Measurements from ENCODE around the gene CLRN2. TPM values are rescaled to one million over a fixed set of nuclear protein-coding genes. Genes with fewer than 3 reads are reported as not detected.

Gene CLRN2
- total and polyA plus RNA-seq, 2 donors (not counting 3 experiments of a cell fraction or from before 2014, with no cell fraction given), result not detected

DNA sequence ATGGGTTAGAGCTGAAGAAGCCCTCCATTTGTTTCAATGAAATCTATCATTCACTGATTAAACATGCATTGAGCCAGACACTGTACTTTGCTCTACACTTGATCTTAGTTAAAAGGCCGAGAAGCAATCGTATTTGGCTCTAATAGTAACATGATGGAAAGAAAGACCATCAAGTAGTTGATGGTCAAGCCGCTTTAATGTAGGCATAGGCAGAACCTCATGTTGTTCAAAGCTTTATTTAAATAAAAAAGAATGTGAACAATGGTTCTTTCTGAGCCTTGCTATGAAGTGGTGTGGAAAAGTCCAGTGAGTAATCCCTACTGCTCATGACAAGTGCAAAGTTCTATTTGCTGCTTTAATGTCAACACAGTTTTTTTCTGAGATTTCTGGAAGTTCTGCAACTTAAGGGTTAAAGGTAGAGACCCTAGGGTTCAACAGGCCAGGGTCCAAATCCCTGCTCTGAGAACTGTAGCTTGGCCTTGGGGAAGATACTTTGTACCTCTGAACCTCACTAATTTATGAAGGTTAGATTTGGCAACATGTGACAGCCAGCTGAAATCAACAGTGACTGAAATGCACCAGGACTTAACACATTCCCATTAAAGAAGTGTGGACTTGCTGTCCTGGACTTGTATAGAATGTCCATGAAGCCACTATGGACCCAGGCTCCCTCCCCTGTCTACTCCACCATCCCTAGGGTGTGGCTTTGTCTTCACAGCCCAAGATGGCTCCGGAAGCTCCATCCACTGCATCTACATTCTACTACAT is 44.2 kb downstream of the CLRN2 start:
- TF ChIP-seq CTCF (IDR thresholded peaks at IDR 0.05; ENCODE audit: extremely low read depth in 1 of 2, insufficient read depth in 1 of 2, low read depth in 1 of 2, low read length in 2 of 2), result no peak
- no peak for TF ChIP-seq GATA2 (IDR thresholded peaks at IDR 0.05; ENCODE audit: insufficient read depth, insufficient read length, low read depth, low read length)
- no peak for TF ChIP-seq POLR2A (IDR thresholded peaks at IDR 0.05; ENCODE audit: low read depth, low read length)
- TF ChIP-seq JUN (IDR thresholded peaks at IDR 0.05; ENCODE audit: borderline replicate concordance, insufficient read depth, insufficient read length, low read depth), result no peak
- no peak for TF ChIP-seq MYC (IDR thresholded peaks at IDR 0.05; ENCODE audit: low read depth, low read length)
- TF ChIP-seq FOS (IDR thresholded peaks at IDR 0.05; ENCODE audit: borderline replicate concordance, insufficient read depth, low read length), result no peak
- no peak for TF ChIP-seq MAX (IDR thresholded peaks at IDR 0.05; ENCODE audit: insufficient read depth, insufficient read length)
- no peak for TF ChIP-seq EZH2 (IDR thresholded peaks at IDR 0.05; ENCODE audit: borderline replicate concordance, low read depth, low read length, severe bottlenecking)
- TF ChIP-seq POLR2AphosphoS5 (IDR thresholded peaks at IDR 0.05; ENCODE audit: insufficient read depth, low read depth, low read length), result no peak
- H3K9me3 ChIP-seq (replicated peaks; ENCODE audit: control insufficient read depth, insufficient read depth, low read length), result no peaks in the 10 kb centered on the region
- no peaks in the 10 kb centered on the region for H4K20me1 ChIP-seq (replicated peaks; ENCODE audit: control insufficient read depth, extremely low read depth, insufficient read depth, low read length)
- no peaks in the 10 kb centered on the region for H3K9me1 ChIP-seq (replicated peaks; ENCODE audit: control insufficient read depth, extremely low read depth, insufficient read depth, low read length)
- H3K27ac ChIP-seq (ENCODE audit: insufficient read depth, low read depth, low read length), result no peak overlapping the region
- no peaks in the 10 kb centered on the region for H3K79me2 ChIP-seq (ENCODE audit: control insufficient read depth, insufficient read depth, low read length)
- ChIA-PET CTCF (interaction anchor here (2.4 kb wide), 1 partner anchor 10 kb away, joined by 7 read pairs; no protein-coding TSS in a partner anchor), POLR2A (no interaction called here)
- intact Hi-C loops (cut with micrococcal nuclease) (no loop called here), dilution Hi-C loops (cut with MboI; ENCODE audit: extremely low pct_ligation_motif_present, low sequenced_read_pairs) (no loop called here)
- no peak overlapping the region for H3K4me2 ChIP-seq (ENCODE audit: insufficient read depth, low read length)
- H3K9ac ChIP-seq (replicated peaks; ENCODE audit: extremely low read depth, insufficient read depth, low read length), result no peak overlapping the region
- no peak overlapping the region for H3K4me3 ChIP-seq (replicated peaks in 1 of 3; ENCODE audit: insufficient read depth in 1 of 3, low read depth in 1 of 3, low read length in 3 of 3)
- no peak for FAIRE-seq
- no peak overlapping the region for H2AFZ ChIP-seq (ENCODE audit: low read depth, low read length)
- DNase-seq (ENCODE audit: low read depth, low spot score), result no peak
- no peaks in the 10 kb centered on the region for H3K4me1 ChIP-seq (ENCODE audit: control insufficient read depth, extremely low read depth, insufficient read depth, low read length)
- no peaks in the 10 kb centered on the region for H3K36me3 ChIP-seq (ENCODE audit: control insufficient read depth in 2 of 2, extremely low read depth in 1 of 2, insufficient read depth in 2 of 2, low read length in 2 of 2)
- BruUV-seq (replicated peaks), result no TSS peak
- H3K27me3 ChIP-seq (ENCODE audit: control insufficient read depth in 2 of 2, insufficient read depth in 2 of 2, low read length in 2 of 2), result peaks cover 7 to 8% of the 10 kb centered on the region in 2 experiments
